ENCODE results near the gene KIF13A. TPM values are rescaled to one million over a fixed set of nuclear protein-coding genes. Genes with fewer than 3 reads are reported as not detected.

The KIF13A gene
- total and polyA plus RNA-seq, 2 donors (not counting 3 experiments of a cell fraction or from before 2014, with no cell fraction given): 24.9 to 65.8 TPM

DNA sequence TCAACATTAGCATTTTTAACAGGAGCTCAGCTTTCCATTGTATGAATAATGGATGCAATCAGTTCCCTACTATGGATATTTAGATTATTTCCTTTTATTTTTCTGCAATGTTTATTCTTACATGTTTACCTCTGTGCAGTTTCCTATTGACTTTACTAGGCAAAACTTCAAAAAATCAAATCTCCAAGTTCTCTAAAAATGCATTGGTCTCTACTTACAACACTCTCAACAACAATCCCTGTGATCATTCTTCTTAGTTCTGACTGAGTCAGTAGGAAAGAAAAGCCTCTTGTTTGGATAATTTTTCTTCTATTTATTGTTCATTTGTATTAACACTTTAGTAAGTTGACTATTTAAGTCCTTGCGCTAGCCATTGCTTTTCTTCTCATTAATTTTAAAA lies 126.1 kb downstream of the KIF13A start:
- ChIA-PET CTCF (no interaction called here), POLR2A (no interaction called here)
- Histone ChIP-seq H3K79me2 (ENCODE audit: control insufficient read depth, insufficient read depth, low read length) (no peaks in the 10 kb centered on the region), H3K4me1 (ENCODE audit: control insufficient read depth, extremely low read depth, insufficient read depth, low read length) (peaks cover 29% of the 10 kb centered on the region), H4K20me1 (replicated peaks; ENCODE audit: control insufficient read depth, extremely low read depth, insufficient read depth, low read length) (no peaks in the 10 kb centered on the region), H3K4me3 (replicated peaks in 1 of 3; ENCODE audit: insufficient read depth in 1 of 3, low read depth in 1 of 3, low read length in 3 of 3) (no peak overlapping the region), H2AFZ (ENCODE audit: low read depth, low read length) (no peak overlapping the region), H3K27me3 (ENCODE audit: control insufficient read depth in 2 of 2, insufficient read depth in 2 of 2, low read length in 2 of 2) (no peaks in the 10 kb centered on the region), H3K27ac (ENCODE audit: insufficient read depth, low read depth, low read length) (no peak overlapping the region), H3K36me3 (ENCODE audit: control insufficient read depth in 2 of 2, extremely low read depth in 1 of 2, insufficient read depth in 2 of 2, low read length in 2 of 2) (no peaks in the 10 kb centered on the region), H3K9ac (replicated peaks; ENCODE audit: extremely low read depth, insufficient read depth, low read length) (no peak overlapping the region), H3K4me2 (ENCODE audit: insufficient read depth, low read length) (no peak overlapping the region), H3K9me1 (replicated peaks; ENCODE audit: control insufficient read depth, extremely low read depth, insufficient read depth, low read length) (no peaks in the 10 kb centered on the region), H3K9me3 (replicated peaks; ENCODE audit: control insufficient read depth, insufficient read depth, low read length) (no peaks in the 10 kb centered on the region)
- no peak for DNase-seq (ENCODE audit: low read depth, low spot score)
- no peak for TF ChIP-seq JUN (IDR thresholded peaks at IDR 0.05; ENCODE audit: borderline replicate concordance, insufficient read depth, insufficient read length, low read depth)
- no peak for TF ChIP-seq FOS (IDR thresholded peaks at IDR 0.05; ENCODE audit: borderline replicate concordance, insufficient read depth, low read length)
- TF ChIP-seq CTCF (IDR thresholded peaks at IDR 0.05; ENCODE audit: extremely low read depth in 1 of 2, insufficient read depth in 1 of 2, low read depth in 1 of 2, low read length in 2 of 2): no peak
- no peak for TF ChIP-seq GATA2 (IDR thresholded peaks at IDR 0.05; ENCODE audit: insufficient read depth, insufficient read length, low read depth, low read length)
- TF ChIP-seq, protein P1, sequence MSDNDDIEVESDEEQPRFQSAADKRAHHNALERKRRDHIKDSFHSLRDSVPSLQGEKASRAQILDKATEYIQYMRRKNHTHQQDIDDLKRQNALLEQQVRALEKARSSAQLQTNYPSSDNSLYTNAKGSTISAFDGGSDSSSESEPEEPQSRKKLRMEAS (IDR thresholded peaks at IDR 0.05; ENCODE audit: insufficient read depth, insufficient read length): no peak
- no peak for TF ChIP-seq EZH2 (IDR thresholded peaks at IDR 0.05; ENCODE audit: borderline replicate concordance, low read depth, low read length, severe bottlenecking)
- TF ChIP-seq POLR2A (IDR thresholded peaks at IDR 0.05; ENCODE audit: low read depth, low read length): no peak
- no peak for TF ChIP-seq MYC (IDR thresholded peaks at IDR 0.05; ENCODE audit: low read depth, low read length)
- no peak for FAIRE-seq
- intact Hi-C loops (cut with micrococcal nuclease) (loop anchor here (10.0 kb wide), 1 partner anchor 533 kb away; no protein-coding TSS in a partner anchor), dilution Hi-C loops (cut with MboI; ENCODE audit: extremely low pct_ligation_motif_present, low sequenced_read_pairs) (no loop called here)
- no TSS peak for BruUV-seq (replicated peaks)

All from endothelial cell of umbilical vein (primary cell).